Ishikawa (cell line): ENCODE results near the gene SLC24A3.

Experiments used
- CEBPB ChIP-seq: IDR thresholded peaks from 2 replicates; pipeline ENCODE4 v1.6.1; 2012
- CREB1 ChIP-seq: IDR thresholded peaks from 2 replicates; pipeline ENCODE4 v1.6.1; 2012; ENCODE audit warnings: low read depth
- EGR1 ChIP-seq: IDR thresholded peaks from 2 replicates; pipeline ENCODE4 v1.6.1; 2012
- EP300 ChIP-seq: IDR thresholded peaks from 2 replicates; pipeline ENCODE4 v1.6.1; 2012; ENCODE audit warnings: borderline replicate concordance
- FOXM1 ChIP-seq: IDR thresholded peaks from 2 replicates; pipeline ENCODE4 v1.6.1; 2012; ENCODE audit warnings: low read depth, borderline replicate concordance
- MAX ChIP-seq: IDR thresholded peaks from 2 replicates; pipeline ENCODE4 v1.6.1; 2012
- NFIC ChIP-seq: IDR thresholded peaks from 2 replicates; pipeline ENCODE4 v1.6.1; 2012
- RAD21 ChIP-seq: IDR thresholded peaks from 2 replicates; pipeline ENCODE4 v1.6.1; 2012; ENCODE audit warnings: low read depth
- REST ChIP-seq: IDR thresholded peaks from 2 replicates; pipeline ENCODE4 v1.6.1; 2012; ENCODE audit warnings: low read depth, mild to moderate bottlenecking
- TAF1 ChIP-seq: IDR thresholded peaks from 2 replicates; pipeline ENCODE4 v1.6.1; 2012; ENCODE audit warnings: low read depth, mild to moderate bottlenecking
- TCF12 ChIP-seq: IDR thresholded peaks from 2 replicates; pipeline ENCODE4 v1.6.1; 2012; ENCODE audit warnings: low read depth
- TEAD4 ChIP-seq: IDR thresholded peaks from 2 replicates; pipeline ENCODE4 v1.6.1; 2012
- USF1 ChIP-seq: IDR thresholded peaks from 2 replicates; pipeline ENCODE4 v1.6.1; 2012
- YY1 ChIP-seq: IDR thresholded peaks from 2 replicates; pipeline ENCODE4 v1.6.1; 2012; ENCODE audit warnings: low read depth
- ZBTB7A ChIP-seq: IDR thresholded peaks from 2 replicates; pipeline ENCODE4 v1.6.1; 2012; ENCODE audit warnings: low read depth

Gene SLC24A3

GRCh38 chr20:19539191-19539590 lies 326.7 kb downstream of the SLC24A3 start:
- no peak for TF ChIP-seq ZBTB7A
- TF ChIP-seq MAX, result no peak
- TF ChIP-seq CEBPB, result no peak
- TF ChIP-seq EGR1, result no peak
- no peak for TF ChIP-seq REST
- no peak for TF ChIP-seq NFIC
- TF ChIP-seq RAD21, result no peak

GRCh38 chr20:19540392-19540791 lies 327.9 kb downstream of the SLC24A3 start:
- TF ChIP-seq USF1 (no peak), RAD21 (no peak), TCF12 (no peak), EP300 (no peak), EGR1 (no peak), CEBPB (no peak), CREB1 (no peak), YY1 (no peak), ZBTB7A (no peak), REST (no peak), MAX (no peak), TEAD4 (no peak), FOXM1 (no peak), NFIC (no peak)

- no peak for TF ChIP-seq FOXM1
- TF ChIP-seq TEAD4, result no peak
- no peak for TF ChIP-seq CEBPB
- TF ChIP-seq ZBTB7A, result no peak
- no peak for TF ChIP-seq RAD21
- TF ChIP-seq TCF12, result no peak
- no peak for TF ChIP-seq EGR1
- no peak for TF ChIP-seq TAF1
- no peak for TF ChIP-seq EP300
- no peak for TF ChIP-seq USF1
- TF ChIP-seq NFIC, result no peak
- TF ChIP-seq MAX, result no peak
Measured at GRCh38 chr20:19543101-19543500, 330.7 kb downstream of the SLC24A3 start.

GRCh38 chr20:19544684-19545083 lies 332.2 kb downstream of the SLC24A3 start:
- TF ChIP-seq CEBPB, result no peak
- no peak for TF ChIP-seq TCF12
- no peak for TF ChIP-seq RAD21
- no peak for TF ChIP-seq EP300
- no peak for TF ChIP-seq ZBTB7A
- no peak for TF ChIP-seq CREB1
- no peak for TF ChIP-seq MAX
- no peak for TF ChIP-seq EGR1
- no peak for TF ChIP-seq TEAD4
- TF ChIP-seq USF1, result no peak
- TF ChIP-seq YY1, result no peak
- TF ChIP-seq TAF1, result no peak

- TF ChIP-seq CEBPB, result no peak
- no peak for TF ChIP-seq EP300
- TF ChIP-seq FOXM1, result no peak
- no peak for TF ChIP-seq REST
- TF ChIP-seq RAD21, result no peak
- no peak for TF ChIP-seq CREB1
- no peak for TF ChIP-seq EGR1
- no peak for TF ChIP-seq MAX
- TF ChIP-seq NFIC, result no peak
Measured at GRCh38 chr20:19546648-19547047, 334.2 kb downstream of the SLC24A3 start.
